A549 treated with AZD9567 at 1 μM for 4 hours (cell line): ENCODE results near the gene SUGT1. TPM values are rescaled to one million over a fixed set of nuclear protein-coding genes. Genes with fewer than 3 reads are reported as not detected.

Experiments used
- total RNA-seq: library from RNA; stranded (reverse); fragments of 200-300 nt; extraction: Qiagen RNA extraction; gene quantifications from 5 replicates; pipeline ENCODE4 v1.2.3, GENCODE V29; 2022; ENCODE audit not compliant: insufficient read depth

SUGT1 gene
- total RNA-seq = 43.4 to 57.1 TPM (median 47.0 TPM) in 5 replicates

DNA sequence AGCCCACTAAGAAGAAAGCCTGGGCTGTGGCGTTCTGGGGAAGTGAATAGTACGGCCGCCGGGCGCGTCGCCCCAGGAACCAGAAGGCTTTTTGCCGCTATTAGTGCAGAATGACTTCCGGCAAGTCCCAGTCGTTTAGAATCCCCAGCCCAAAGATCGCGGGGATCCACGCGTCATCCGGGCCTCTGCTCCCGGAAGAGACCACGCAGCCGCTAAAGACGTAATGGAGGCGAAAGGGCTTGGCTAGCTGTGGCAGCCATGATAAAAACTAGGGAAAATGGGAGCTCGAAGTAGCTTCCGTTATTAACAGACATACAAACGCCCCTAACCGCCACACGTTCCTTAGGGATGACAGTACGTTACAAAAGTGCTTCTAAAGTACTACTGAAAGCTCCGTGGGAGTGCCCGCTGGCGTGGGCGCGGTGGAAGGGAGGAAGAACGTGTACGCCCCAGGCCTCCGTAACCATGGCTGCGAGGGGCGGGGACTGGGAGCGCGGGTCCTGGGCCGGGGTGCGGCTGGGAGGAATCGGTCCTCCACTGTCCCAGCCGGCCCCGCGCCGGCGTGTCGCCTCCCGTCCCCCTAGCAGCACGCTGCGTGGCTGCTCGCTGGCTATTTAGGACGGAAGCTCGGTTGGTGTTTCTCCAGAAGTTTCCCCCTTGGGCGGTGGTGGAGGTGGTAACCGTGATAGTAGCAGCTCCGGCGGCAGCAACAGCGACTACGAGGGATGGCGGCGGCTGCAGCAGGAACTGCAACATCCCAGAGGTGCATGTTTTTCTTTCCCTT lies at the start of gene SUGT1:
TSS of gene SUGT1 (plus strand) at position 641 of the 784 bp plus-strand sequence. CDS start at position 726, 85 bp downstream.

DNA sequence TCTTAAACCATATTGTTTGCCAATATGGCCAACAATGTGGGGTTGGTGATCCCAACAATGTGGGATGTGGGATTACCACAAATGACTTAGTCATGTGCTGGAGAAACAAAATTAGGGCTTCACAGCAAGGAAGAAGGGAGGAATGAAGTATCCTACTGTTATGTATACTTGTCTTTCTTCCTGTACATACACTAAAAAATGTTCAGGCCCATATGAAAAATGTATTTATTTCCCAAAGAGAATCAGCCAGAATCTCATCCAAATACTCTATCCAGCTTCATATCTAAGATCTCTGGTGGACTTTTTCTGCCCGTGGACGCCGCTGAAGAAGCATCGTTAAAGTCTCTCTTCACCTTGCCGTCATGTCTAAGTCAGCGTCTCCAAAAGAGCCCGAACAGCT lies 10.5 kb upstream of the SUGT1 start, which contains the start of gene HNRNPA1L2:
TSS of gene HNRNPA1L2 (plus strand) at position 301 of the 400 bp plus-strand sequence. CDS start at position 363, 62 bp downstream.

DNA sequence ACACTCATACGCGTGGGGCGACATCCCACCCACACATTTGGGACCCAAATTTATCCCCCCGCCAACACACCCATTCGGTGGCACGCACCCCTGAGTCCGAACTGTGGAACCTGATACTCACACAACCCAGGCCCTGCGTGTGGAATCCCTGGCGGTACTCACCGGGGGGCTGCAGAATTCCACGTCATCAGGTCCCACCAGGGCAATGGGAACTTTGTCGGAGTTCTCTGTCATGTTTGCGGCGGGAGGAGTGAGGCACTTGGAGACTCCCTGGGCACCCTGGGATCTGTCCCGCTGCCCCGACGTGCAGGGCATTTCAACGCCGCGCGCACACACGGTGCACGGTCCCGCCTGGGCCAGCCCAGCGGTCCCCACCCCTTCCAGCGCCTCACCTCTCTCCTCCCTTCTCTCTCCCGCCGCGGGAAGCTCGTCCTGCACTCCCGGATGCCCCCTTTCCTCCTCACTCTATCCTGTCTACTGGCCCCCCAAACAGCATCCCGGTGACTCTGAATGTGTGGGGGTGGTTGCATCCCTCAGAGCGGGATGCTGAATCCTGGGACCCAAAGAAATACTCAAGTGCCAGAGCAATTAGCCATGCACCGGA lies 86.9 kb downstream of the SUGT1 start, which contains the start of gene CNMD:
TSS of gene CNMD (minus strand) at position 353 of the 604 bp plus-strand sequence. CDS start at position 234, 119 bp downstream.

Other genes with a start within 250 kb of the SUGT1 start
- 6.1 to 7.4 TPM (median 7.1 TPM) in 5 replicates for gene THSD1, start 246.7 kb upstream of the SUGT1 start, total RNA-seq
- gene VPS36, start 202.2 kb upstream of the SUGT1 start, total RNA-seq = 9.6 to 13.2 TPM (median 12.5 TPM) in 5 replicates
- gene CKAP2, start 197.4 kb upstream of the SUGT1 start, total RNA-seq = 28.6 to 47.1 TPM (median 34.5 TPM) in 5 replicates
- 3.6 to 6.6 TPM (median 5.8 TPM) in 5 replicates for gene HNRNPA1L2, start 10.4 kb upstream of the SUGT1 start, total RNA-seq
- gene CNMD, start 87.0 kb downstream of the SUGT1 start, total RNA-seq = not detected in 5 replicates
- not detected in 5 replicates for gene PCDH8, start 195.8 kb downstream of the SUGT1 start, total RNA-seq